OCI-LY1 (cell line): ENCODE results near the gene SOD2.

Experiments
- CTCF ChIP-seq: fragments of 200-600 bp; sonication (generic), shearing (Covaris generic); IDR thresholded peaks from 2 replicates; pipeline ENCODE4 v1.5.1; 2017; ENCODE audit warnings: mild to moderate bottlenecking, antibody characterized with exemption, low read length, moderate library complexity, mixed read lengths
- EZH2 ChIP-seq: fragments of 200-600 bp; sonication (generic), shearing (Covaris generic); IDR thresholded peaks from 2 replicates; pipeline ENCODE4 v1.8.0; 2017; ENCODE audit warnings: borderline replicate concordance, mixed run types, mild to moderate bottlenecking, antibody characterized with exemption, low read length, moderate library complexity, mixed read lengths

GRCh38 chr6:159679091-159680077 is 13.7 kb downstream of the SOD2 start:
- TF ChIP-seq EZH2 = no peak
- no peak for TF ChIP-seq CTCF
